SW480 (cell line): ENCODE results near the gene ZNF687.

ENCODE experiments used
- DNase-seq: peaks from one replicate; pipeline ENCODE4 v3.0.0-alpha.2; 2016; ENCODE audit warnings: low spot score

ZNF687 gene

GRCh38 chr1:151312411-151312810, 30.3 kb downstream of the ZNF687 start:
- DNase-seq, result no peak

GRCh38 chr1:151312826-151313225, 30.7 kb downstream of the ZNF687 start:
- no peak for DNase-seq

- no peak for DNase-seq
These were observed 31.4 kb downstream of the ZNF687 start for GRCh38 chr1:151313501-151313900.

- DNase-seq, result no peak
These were observed 32.2 kb downstream of the ZNF687 start for GRCh38 chr1:151314137-151314875.

- DNase-seq, result no peak
These were observed 33.6 kb downstream of the ZNF687 start for GRCh38 chr1:151315565-151316235.

- no peak for DNase-seq
These were observed 36.9 kb downstream of the ZNF687 start for GRCh38 chr1:151318975-151319374.

- no peak for DNase-seq
These were observed 42.4 kb downstream of the ZNF687 start for GRCh38 chr1:151324390-151324930.

- no peak for DNase-seq
These were observed 43.1 kb downstream of the ZNF687 start for GRCh38 chr1:151325231-151325630.

GRCh38 chr1:151325646-151326429, 43.7 kb downstream of the ZNF687 start:
- DNase-seq, result no peak

GRCh38 chr1:151326619-151327222, 44.6 kb downstream of the ZNF687 start:
- DNase-seq, result peak; percentile 29

GRCh38 chr1:151327223-151327902, 45.3 kb downstream of the ZNF687 start, which contains the start of gene PI4KB:
Gene PI4KB, minus strand, starts transcription at chr1:151327416. Its CDS starts 10,935 bp downstream, at chr1:151316481.
- peak; percentile 97 for DNase-seq

- DNase-seq, result no peak
These were observed 46.0 kb downstream of the ZNF687 start for GRCh38 chr1:151327903-151328674.

GRCh38 chr1:151334822-151335221, 52.7 kb downstream of the ZNF687 start:
- no peak for DNase-seq

- DNase-seq, result no peak
These were observed 54.5 kb downstream of the ZNF687 start for GRCh38 chr1:151336556-151336955.

GRCh38 chr1:151340870-151341754, 59.0 kb downstream of the ZNF687 start:
- peak; percentile 73 for DNase-seq
